Smooth muscle cell (in vitro differentiated cells): ENCODE measurements around the gene FBXW2. TPM values are rescaled to one million over a fixed set of nuclear protein-coding genes. Genes with fewer than 3 reads are reported as not detected.
A peak's percentile ranks its signal among the peaks of the same experiment; 100 is the strongest.

ENCODE experiments used
- DNase-seq: peaks from one replicate; lab custom pipeline; 2025; ENCODE audit not compliant: unreplicated experiment; lab: John Stamatoyannopoulos, UW
- H2AFZ ChIP-seq: fragments of 200-600 bp; sonication (generic); 2 replicates; pipeline ENCODE4 v1.6.0; 2016; ENCODE audit warnings: antibody characterized with exemption, low read depth, mild to moderate bottlenecking
- H3F3A ChIP-seq: fragments of 200-600 bp; sonication (generic); 2 replicates; pipeline ENCODE4 v1.6.0; 2017; ENCODE audit warnings: antibody characterized with exemption, low read depth
- H3K27ac ChIP-seq: fragments of 200-600 bp; sonication (generic); 2 replicates; pipeline ENCODE4 v1.5.1; 2016; ENCODE audit warnings: low read depth, mild to moderate bottlenecking
- H3K27me3 ChIP-seq: fragments of 200-600 bp; sonication (generic); 2 replicates; pipeline ENCODE4 v1.6.1; 2016; ENCODE audit warnings: low read depth, mild to moderate bottlenecking
- H3K36me3 ChIP-seq: fragments of 200-600 bp; sonication (generic); 2 replicates; pipeline ENCODE4 v1.5.1; 2016; ENCODE audit warnings: low read depth
- H3K4me1 ChIP-seq: fragments of 200-600 bp; sonication (generic); 2 replicates; pipeline ENCODE4 v1.5.1; 2016; ENCODE audit warnings: low read depth
- H3K4me2 ChIP-seq: fragments of 200-600 bp; sonication (generic); 2 replicates; pipeline ENCODE4 v1.6.0; 2016; ENCODE audit warnings: mild to moderate bottlenecking
- H3K4me3 ChIP-seq: fragments of 200-600 bp; sonication (generic); 2 replicates; pipeline ENCODE4 v1.5.1; 2016; ENCODE audit warnings: mild to moderate bottlenecking
- H3K79me2 ChIP-seq: fragments of 200-600 bp; sonication (generic); 2 replicates; pipeline ENCODE4 v1.6.0; 2016; ENCODE audit warnings: low read depth, mild to moderate bottlenecking
- H3K9ac ChIP-seq: fragments of 200-600 bp; sonication (generic); 2 replicates; pipeline ENCODE4 v1.6.0; 2016; ENCODE audit warnings: low read depth
- H3K9me3 ChIP-seq: fragments of 200-600 bp; sonication (generic); replicated peaks from 2 replicates; pipeline ENCODE4 v1.5.1; 2016; ENCODE audit warnings: low read depth
- H4K20me1 ChIP-seq: fragments of 200-600 bp; sonication (generic); 2 replicates; pipeline ENCODE4 v1.6.0; 2016; ENCODE audit warnings: low read depth
- WGBS: methylation state at CpG from one replicate; pipeline ENCODE4 v1.1.7; 2016; ENCODE audit warnings: low lambda C conversion rate; 5-methylcytosine and 5-hydroxymethylcytosine counted together
- polyA plus RNA-seq: library from polyadenylated mRNA; unstranded; fragments of >200 nt; fragmentation: Nextera tagmentation; extraction: Ambion mirVana; gene quantifications from 2 replicates; pipeline ENCODE4 v1.2.1, GENCODE V29; 2016
- total RNA-seq: library from RNA; depleted of rRNA; stranded (reverse); fragments of >200 nt; gene quantifications from 2 replicates; pipeline ENCODE4 v1.2.3, GENCODE V29; 2014
- TF ChIP-seq, protein P1 (sequence below): fragments of 200-600 bp; sonication (generic); IDR thresholded peaks from 2 replicates; pipeline ENCODE4 v1.5.1; 2017; ENCODE audit warnings: borderline replicate concordance, mild to moderate bottlenecking, antibody characterized with exemption; ENCODE audit not compliant: insufficient read depth, poor library complexity, severe bottlenecking

The FBXW2 gene
- total and polyA plus RNA-seq, 2 experiments from 2014 or later, result 22.1 to 35.4 TPM

GRCh38 chr9:120745278-120745677 lies 47.9 kb downstream of the FBXW2 start:
- no peaks in the 10 kb centered on the region for H3K27me3 ChIP-seq
- H3K4me1 ChIP-seq, result no peaks in the 10 kb centered on the region
- no peaks in the 10 kb centered on the region for H3K36me3 ChIP-seq
- no peaks in the 10 kb centered on the region for H3K79me2 ChIP-seq
- no peak for DNase-seq
- no peak overlapping the region for H2AFZ ChIP-seq
- no peaks in the 10 kb centered on the region for H3F3A ChIP-seq
- no peak overlapping the region for H3K9ac ChIP-seq
- no peak overlapping the region for H3K4me3 ChIP-seq
- no peak overlapping the region for H3K4me2 ChIP-seq
- no peaks in the 10 kb centered on the region for H3K9me3 ChIP-seq
- H4K20me1 ChIP-seq, result no peaks in the 10 kb centered on the region
- 95% methylated on average over 6 of the region's 6 CpGs for WGBS
- H3K27ac ChIP-seq, result no peak overlapping the region
- TF ChIP-seq, protein P1, sequence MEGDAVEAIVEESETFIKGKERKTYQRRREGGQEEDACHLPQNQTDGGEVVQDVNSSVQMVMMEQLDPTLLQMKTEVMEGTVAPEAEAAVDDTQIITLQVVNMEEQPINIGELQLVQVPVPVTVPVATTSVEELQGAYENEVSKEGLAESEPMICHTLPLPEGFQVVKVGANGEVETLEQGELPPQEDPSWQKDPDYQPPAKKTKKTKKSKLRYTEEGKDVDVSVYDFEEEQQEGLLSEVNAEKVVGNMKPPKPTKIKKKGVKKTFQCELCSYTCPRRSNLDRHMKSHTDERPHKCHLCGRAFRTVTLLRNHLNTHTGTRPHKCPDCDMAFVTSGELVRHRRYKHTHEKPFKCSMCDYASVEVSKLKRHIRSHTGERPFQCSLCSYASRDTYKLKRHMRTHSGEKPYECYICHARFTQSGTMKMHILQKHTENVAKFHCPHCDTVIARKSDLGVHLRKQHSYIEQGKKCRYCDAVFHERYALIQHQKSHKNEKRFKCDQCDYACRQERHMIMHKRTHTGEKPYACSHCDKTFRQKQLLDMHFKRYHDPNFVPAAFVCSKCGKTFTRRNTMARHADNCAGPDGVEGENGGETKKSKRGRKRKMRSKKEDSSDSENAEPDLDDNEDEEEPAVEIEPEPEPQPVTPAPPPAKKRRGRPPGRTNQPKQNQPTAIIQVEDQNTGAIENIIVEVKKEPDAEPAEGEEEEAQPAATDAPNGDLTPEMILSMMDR, result no peak

DNA sequence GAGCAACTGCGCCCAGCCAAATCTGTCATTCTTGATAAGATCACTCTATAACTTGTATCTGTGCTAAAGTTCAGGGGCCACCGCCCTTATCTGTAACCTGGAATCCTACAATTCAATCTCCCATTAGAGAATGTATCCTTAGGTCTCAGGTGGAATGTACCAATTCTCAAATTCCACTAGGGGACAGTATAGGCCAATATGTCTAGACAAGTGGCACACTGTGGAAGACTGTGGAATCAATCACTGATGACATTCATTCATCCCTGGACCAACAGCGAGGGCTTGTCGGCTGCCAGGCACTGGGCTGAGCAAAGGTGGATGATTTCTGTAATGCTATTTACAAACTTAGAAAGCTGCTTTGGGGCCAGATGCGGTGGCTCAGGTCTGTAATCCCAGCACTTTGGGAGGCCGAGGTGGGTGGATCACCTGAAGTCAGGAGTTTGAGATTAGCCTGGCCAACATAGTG lies 50.2 kb downstream of the FBXW2 start:
- Histone ChIP-seq H3K4me3 (no peak overlapping the region), H3F3A (no peaks in the 10 kb centered on the region), H3K4me1 (no peaks in the 10 kb centered on the region), H3K4me2 (no peak overlapping the region), H3K79me2 (no peaks in the 10 kb centered on the region), H2AFZ (no peak overlapping the region), H3K36me3 (no peaks in the 10 kb centered on the region), H3K9ac (no peak overlapping the region), H4K20me1 (no peaks in the 10 kb centered on the region), H3K27ac (no peak overlapping the region), H3K9me3 (no peaks in the 10 kb centered on the region), H3K27me3 (no peaks in the 10 kb centered on the region)
- TF ChIP-seq, protein P1, result peak; percentile 46
- DNase-seq, result no peak
- 85% methylated on average over 6 of the region's 6 CpGs for WGBS

- Histone ChIP-seq H3K27ac (no peak overlapping the region), H3K4me1 (no peaks in the 10 kb centered on the region), H3K9me3 (no peaks in the 10 kb centered on the region), H3K9ac (no peak overlapping the region), H3K4me2 (no peak overlapping the region), H3F3A (no peaks in the 10 kb centered on the region), H3K36me3 (no peaks in the 10 kb centered on the region), H3K79me2 (no peaks in the 10 kb centered on the region), H3K27me3 (no peaks in the 10 kb centered on the region), H2AFZ (no peak overlapping the region), H3K4me3 (no peak overlapping the region), H4K20me1 (no peaks in the 10 kb centered on the region)
- TF ChIP-seq, protein P1, result no peak
- no peak for DNase-seq
- WGBS, result 100% methylated on average over 1 of the region's 1 CpG
Observed at GRCh38 chr9:120741701-120742100, 51.5 kb downstream of the FBXW2 start.

GRCh38 chr9:120741191-120741590 lies 52.0 kb downstream of the FBXW2 start:
- Histone ChIP-seq H3K27ac (no peak overlapping the region), H3F3A (no peaks in the 10 kb centered on the region), H3K36me3 (no peaks in the 10 kb centered on the region), H3K4me2 (no peak overlapping the region), H3K27me3 (no peaks in the 10 kb centered on the region), H3K9me3 (no peaks in the 10 kb centered on the region), H3K4me1 (no peaks in the 10 kb centered on the region), H4K20me1 (no peaks in the 10 kb centered on the region), H3K9ac (no peak overlapping the region), H2AFZ (no peak overlapping the region), H3K4me3 (no peak overlapping the region), H3K79me2 (no peaks in the 10 kb centered on the region)
- no peak for DNase-seq
- TF ChIP-seq, protein P1, result no peak
- 79% methylated on average over 1 of the region's 1 CpG for WGBS
